ENCODE results near the gene PGGT1B.

Gene PGGT1B

DNA sequence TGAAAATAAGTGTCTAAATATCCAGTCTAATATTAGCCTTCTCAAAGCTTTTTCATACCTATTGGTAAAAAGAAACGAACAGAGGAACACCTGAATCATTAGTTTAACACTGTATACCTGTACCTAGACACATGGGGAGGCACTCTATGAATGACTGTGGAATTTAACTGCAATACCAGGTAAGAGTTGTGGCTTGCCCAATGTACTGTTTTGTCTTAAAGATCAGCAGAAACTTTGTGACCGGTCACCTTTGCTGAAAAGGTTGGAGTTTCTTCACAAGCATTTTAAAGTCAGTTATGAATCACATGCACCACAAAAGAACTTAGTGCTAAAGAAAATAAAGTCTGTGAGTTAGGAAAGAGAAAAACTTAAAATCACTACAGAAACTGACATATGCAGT, 2.4 kb downstream of the PGGT1B start:
- DNase-seq (ENCODE audit: low spot score): no peak

DNA sequence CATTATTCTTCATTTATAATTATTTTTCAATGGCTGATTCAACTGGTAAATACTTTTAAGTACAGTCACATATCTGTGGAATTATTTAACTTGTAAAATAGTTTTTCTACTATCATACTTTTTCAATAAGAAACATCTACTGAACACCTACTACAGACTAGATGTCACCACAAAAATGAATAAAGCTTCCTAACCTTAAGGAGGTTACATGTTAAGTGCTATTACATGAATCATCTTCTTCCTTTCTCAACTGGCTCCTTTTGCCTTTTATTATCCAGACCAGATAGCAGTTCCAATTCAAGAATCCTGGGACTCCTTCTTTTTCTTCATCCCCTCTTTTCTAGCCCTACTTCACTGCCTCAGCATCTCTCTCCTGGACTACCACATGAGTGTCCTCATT, 4.7 kb downstream of the PGGT1B start:
- DNase-seq (ENCODE audit: low spot score): no peak

DNA sequence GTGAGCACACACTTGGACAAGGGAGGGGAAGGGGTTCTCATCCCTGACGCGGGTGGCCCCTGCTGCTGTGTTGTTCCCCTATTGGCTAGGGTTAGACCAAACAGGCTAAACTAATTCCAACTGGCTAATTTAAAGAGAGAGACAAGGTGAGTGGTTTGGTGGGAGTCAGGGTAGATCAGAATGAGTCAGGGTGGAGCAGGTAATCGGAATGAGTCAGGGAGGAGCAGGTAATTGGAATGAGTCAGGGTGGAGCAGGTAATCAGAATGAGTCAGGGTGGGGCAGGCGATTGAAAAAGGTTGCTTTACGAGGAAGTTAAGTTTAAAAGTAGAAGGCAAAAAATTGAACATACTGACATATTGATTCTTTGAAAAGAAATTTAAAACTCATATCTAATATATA, 13.3 kb downstream of the PGGT1B start:
- DNase-seq (ENCODE audit: low spot score): peak; percentile 9

DNA sequence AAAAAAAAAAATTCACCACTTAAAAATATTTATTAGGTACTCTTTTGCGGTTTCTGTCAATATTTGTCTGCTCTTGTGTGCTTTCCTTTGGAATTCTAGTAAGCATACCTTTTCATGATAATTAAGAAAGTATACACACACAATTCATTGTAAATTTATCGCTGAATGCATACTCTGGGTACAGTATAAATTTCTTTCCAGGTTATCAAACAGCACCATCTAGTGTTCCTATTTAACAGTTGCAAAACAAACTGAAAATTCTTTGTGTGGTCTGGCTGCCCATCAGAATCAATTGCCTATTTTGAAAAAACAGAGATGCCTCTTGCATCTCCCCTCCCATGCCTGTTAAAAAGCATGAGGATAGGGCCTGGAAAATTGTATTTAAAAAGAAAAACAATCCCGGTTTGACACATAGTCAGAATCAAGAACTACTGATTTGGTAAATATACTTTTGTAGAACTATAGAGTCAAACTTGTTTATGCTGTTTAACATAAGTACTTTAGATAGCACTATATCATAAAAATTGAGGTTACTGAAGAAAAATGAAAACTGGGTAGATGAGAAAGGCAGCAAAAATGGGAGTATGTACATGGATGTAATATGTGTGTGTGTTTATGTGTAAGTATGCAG, 16.2 kb downstream of the PGGT1B start:
- peak; percentile 43 for DNase-seq (ENCODE audit: low spot score)

DNA sequence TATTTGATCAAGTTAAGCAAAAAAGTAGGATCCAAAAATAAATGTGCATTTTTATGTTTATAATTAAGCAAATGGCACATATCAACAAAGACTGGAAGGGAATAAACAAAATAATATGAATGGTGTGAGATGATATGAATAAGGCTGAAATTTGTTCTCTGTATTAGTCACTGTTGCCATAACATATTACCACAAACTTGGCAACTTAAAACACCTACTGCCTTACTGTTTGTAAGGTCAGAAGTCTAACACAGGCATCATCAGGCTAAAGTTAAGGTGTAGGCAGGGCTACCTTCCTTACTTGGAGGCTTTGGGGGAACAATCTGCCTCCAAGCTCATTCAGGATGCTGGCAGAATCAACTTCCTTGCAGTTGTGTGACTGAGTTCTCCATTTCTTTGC, 19.3 kb downstream of the PGGT1B start:
- DNase-seq (ENCODE audit: low spot score): peak; percentile 33

DNA sequence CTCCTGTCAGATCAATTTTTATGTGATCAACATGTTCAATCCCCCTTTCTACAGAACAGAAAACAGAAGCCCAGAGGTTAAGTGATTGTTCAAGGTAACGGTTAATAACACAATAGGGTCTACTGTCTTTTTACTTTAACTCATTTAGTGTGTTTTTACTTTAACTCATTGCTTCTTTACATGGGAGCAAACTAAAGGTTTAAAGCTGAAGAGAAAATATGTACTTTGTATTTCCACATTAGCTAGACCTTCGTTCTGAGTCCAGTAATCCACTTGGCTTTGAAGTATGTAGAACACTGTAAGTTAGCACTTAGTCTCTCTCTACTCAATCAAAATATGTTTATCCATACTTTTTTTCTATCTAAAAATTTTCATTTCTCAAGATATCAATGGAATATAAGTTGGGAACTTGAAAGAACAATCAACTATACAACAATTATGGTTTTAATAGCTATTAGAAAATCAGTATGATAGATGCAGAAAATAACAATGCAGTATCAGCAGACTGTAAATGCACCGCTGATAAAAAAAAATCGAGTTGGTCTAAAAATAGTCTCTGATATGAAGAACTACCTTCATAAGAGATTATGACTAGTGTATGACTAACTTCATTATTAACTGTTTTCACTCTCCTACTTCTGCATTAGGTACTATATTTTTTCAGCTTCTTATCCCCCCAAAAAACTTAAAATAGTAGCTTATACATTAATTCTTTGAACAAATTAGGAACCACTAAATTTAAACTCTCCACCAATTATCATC, 20.6 kb downstream of the PGGT1B start:
- DNase-seq (ENCODE audit: low spot score): no peak

DNA sequence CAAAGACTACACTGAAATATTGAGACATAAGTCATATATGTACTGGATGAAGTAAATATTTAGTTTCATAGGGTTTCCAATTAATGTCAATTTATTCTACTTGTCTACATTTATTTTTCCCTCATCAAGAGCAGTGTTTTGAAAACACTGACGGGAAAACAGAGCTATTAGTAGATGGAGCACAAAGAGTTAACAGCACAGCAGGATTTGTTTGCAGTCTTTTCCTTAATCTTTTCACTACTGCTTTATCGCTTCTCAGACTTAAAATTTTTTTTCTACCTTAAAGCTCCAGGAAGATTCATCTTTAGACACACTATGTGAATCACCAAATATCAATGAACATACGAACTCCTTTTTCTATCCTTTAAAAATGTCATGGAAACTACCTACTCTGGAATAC, 25.6 kb downstream of the PGGT1B start:
- no peak for DNase-seq (ENCODE audit: low spot score)

DNA sequence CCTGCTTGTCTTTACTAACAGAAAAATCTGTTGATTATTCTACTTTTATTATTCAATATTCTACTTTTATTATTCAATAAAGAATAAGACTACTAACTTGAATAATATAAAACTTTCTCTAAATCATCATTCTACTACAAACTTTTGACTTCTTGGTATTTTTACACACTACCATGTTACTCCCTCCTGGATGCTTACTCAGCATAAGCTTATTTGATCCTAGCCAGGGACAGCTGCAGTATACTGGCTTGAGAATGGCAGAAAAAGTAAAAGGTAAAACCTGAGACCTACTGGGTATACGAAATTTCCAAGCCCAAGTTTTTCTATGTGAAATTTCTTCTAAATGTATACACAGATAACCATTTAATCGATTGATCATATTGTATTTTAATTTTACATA, 26.1 kb downstream of the PGGT1B start:
- no peak for DNase-seq (ENCODE audit: low spot score)

DNA sequence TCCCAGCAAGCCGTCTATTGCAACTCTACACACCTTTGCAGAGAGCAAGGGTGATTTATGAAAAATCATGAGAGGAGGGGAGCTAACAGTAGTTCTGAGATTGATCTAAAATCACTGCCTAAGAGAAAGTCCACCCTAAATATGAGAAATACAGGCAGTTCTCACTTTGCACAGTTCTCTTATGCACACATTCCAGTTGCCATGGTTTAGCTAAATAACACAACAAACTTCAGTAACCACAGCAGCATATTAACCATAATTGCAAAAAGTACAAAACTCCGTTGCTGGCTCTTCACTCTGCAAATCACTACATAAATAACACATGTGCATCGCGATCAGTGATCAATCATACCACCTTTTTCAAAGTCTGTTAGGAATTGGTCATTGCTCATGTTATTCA, 31.1 kb downstream of the PGGT1B start:
- no peak for DNase-seq (ENCODE audit: low spot score)

DNA sequence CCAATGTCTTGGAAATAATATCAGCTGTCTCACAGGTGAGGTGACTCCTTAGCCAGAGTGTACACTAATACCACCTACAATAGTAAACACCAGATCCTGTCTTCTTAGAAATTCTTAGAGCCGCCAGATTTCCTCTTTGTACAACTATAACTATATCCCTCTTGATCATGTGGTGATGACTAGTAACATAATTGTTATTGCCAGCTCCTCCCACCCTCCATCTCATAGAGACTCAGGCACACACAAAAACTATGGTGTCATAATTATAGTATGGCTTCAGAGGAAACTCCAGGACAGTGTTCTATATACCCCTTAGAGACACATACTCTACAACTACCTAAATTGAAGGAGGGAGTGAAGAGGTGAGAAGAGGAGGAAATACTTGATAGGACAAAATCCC, 33.1 kb downstream of the PGGT1B start:
- no peak for DNase-seq (ENCODE audit: low spot score)

DNA sequence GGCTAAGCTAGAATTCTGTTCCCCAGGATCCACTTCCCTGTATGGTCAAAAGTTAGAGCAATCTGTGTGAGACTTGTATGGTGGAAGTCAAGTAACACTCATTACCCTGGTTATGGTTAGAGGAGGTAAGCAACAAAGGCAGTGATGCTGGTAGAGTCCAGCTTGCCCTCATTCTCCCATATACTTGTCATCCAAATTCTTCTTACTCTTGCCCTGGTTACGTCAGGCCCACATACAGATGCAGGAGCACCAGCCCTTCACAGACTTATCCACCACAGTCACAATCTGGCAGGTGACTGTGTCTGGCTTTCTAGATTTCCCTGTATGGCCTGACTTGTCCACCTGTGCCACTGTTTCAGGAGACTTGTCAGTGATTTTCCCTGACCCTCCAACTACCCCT, 35.4 kb downstream of the PGGT1B start:
- DNase-seq (ENCODE audit: low spot score): no peak

DNA sequence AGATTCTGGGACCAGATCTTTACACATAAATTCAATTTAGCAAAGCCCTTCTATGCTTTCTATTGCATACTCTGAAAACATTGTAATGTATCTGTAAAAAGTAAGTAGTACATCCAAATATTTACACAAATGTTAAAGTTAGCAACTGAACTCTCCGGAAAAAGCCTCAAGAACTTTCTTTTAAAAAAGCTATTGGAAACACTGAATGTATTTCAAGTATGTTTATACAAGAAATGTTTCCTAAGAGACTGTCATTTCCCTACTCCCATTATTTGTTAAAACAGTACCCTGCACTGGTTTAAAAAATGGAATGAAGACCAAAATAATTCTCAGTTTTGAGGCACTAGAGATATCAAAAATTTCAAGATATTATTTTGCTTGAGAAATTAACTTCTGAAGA, 48.1 kb downstream of the PGGT1B start:
- DNase-seq (ENCODE audit: low spot score): no peak

DNA sequence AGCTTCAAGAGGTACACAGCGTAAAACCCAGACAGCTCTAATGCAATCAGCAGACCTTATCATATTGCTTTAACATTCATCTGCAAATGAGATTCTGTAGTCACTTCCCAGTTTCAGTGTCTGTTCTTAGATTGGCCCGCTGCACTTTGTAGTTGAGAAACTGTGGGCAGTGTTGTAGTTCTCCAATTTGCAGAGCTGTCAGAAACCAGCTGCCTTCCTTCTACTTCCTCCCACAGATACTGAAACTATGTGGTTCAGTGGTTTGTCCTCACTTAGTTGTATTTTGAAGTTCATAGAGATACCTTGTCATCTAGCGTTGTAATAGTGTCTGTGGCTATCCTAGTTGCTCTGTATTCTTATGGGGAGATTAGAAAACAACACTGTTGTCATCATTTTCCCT, 53.4 kb downstream of the PGGT1B start:
- DNase-seq (ENCODE audit: low spot score): peak; percentile 90

DNA sequence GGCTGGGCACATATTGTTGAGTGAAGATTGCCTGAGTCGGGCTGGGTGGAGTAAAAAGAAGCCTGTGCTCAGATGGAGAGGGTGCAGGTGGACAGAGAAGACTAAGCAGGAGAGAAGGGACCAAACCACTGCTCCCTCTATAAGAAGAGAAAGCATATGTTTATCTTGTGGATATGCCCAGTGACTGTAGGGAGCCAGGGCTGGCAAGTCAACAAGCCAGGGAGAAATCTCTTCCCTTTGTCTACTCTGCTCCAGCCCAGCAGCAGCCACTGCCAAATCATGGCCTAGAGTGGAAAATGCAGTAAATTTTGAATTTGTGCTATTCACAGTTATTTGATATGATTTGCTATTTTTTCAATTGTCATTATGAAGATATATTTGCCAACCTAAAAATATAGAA, 59.7 kb downstream of the PGGT1B start:
- DNase-seq (ENCODE audit: low spot score): no peak

DNA sequence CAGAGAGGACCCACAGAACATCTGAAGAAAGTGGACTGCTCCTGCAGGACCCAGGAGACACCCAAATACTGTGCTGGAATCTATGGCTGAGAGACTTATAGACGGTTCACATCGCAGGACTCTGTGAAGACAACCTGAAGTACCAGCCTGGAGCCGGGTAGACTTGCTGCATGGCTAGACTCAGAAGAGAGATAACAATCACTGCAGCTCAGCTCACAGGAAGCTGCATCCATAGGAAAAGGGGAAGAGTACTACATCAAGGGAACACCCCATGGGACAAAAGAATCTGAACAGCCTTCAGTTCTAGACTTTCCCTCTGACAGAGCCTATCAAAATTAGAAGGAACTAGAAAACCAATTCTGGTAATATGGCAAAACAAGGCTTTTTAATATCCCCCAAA, 66.5 kb downstream of the PGGT1B start:
- DNase-seq (ENCODE audit: low spot score): no peak

DNA sequence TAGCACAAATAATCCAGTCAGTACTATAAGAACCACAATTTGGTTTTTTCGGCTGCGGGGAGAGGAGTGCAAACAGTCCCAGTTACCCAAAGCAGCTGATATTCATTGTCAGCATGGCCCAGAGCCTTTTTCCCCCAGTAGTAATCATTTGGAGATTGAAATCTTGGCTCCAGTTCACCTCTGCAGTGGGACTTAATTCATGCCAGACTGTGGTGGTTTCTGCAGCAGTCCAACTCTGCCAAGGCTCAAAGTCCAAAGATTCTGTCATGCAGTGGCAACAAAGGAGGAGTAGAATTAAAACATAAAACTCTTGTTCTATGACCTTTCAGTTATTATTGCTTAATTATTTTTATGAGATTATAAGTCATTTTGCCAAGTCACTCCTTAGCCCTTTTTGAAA, 68.0 kb downstream of the PGGT1B start:
- DNase-seq (ENCODE audit: low spot score): no peak

DNA sequence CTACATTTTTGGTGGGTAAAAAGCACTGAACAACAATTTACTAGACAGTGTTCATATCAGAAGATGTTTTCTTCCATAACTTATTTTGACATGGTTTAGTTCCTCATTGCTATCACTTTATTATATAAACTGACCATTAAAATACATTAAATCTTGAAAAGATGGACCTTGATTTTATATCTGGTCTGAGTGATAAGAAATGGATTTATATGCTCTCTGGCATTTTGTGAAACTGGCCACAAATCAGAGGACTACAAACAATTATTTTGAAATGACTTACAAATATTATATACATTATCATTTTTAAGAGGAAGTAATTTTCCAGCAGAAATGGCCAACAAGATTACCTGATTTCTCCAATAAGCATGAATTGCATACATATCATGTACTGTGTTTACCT, 69.4 kb downstream of the PGGT1B start:
- no peak for DNase-seq (ENCODE audit: low spot score)

DNA sequence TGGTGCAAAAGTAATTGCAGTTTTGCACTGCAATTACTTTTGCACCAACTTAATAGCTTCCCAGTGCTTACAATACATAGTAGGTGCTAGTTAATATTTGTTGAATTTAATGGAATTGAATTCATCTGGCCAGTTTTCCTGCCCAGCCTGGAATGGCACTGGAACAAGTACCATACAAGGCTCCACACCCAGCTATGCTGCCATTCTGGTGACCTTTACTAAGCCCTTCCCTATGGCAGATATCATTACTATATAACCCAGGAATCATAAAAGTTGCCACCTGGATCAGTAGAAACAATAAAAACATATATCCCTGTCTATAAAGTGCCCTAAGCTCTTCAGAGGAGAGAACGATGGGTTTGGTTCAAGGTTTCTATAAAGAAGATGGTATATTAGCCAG, 70.6 kb downstream of the PGGT1B start:
- DNase-seq (ENCODE audit: low spot score): no peak

DNA sequence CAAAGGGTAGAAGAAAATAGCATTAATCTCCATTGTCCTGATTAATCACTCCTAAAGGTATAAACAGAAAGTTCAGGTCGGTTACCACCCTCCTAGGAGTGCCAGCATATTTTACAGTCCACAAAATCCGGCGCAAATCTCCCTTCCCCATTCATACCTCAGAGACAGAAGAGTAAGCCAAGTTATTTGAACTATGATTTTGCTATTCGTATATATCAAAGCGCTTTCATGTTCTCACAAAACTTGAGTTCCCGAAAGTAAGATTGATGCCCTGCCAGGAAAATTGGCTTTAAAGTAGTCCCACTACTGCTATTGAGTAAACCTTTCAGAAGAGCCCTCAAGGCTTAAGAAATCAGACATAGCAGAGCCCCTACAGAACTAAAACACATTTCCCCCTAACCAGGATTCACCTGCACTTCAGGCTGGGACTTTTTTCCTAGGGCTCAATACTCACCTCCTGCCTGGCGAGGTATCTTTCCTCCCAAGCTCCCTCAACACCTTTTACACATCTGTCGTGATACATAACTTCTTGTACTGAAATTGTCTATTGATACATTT, 71.1 kb downstream of the PGGT1B start:
- no peak for DNase-seq (ENCODE audit: low spot score)

DNA sequence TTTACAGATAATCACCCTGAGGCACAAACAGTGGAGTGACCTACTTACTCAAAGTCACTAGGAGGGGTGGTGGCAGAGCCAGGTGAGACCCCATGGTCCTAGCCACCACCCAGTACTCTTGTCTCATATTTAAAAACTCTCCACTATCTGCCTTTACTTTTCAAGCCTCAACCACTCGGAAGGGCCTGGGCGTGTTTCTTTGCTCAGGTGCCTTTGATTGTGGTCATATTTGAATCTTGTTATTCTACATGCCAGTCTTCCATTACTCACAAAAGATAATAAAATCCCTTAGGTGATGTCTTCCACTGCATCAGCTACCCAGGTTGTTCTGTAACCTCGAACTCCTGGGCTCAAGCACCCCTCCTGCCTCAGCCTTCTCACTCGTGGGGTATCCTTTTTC, 72.3 kb downstream of the PGGT1B start:
- no peak for DNase-seq (ENCODE audit: low spot score)

DNA sequence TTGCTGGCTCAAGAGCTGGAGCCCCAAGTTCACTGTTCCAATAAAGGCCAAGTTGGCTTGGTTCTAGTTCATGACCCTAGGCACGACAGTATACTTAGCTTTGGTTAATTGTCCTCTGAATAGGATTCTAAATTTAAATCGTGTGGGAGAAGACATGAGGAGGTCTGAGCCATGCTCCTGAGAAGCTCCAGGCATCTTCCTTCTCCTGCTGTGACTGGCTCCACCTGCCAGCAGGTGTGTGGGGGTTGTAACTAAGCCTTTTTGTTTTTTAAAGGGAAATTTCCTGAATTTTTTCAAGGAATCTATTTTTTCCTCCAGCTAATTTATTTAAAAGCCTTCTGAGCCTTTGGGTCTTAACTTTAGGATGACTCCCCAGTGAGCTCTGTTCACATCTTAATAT, 72.8 kb downstream of the PGGT1B start:
- no peak for DNase-seq (ENCODE audit: low spot score)

DNA sequence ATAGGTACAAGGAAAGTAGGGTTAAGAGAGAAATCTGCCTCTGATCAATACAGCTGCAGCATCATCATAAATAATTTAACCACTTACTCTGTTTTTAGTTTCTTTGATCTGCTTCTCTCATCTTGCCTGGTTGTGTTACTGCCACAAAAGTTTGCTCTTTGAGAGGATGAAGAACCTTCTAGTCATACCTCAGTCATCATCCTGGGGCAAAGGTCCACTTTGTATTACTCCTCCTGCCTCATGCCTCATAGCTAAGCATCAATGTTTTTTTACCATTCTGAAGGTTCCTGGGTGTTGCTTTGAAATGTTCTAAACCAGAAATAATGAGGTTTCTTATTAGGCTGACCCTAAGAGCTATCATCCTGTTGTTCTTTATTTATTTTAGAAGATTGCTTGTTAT, 75.9 kb downstream of the PGGT1B start:
- DNase-seq (ENCODE audit: low spot score): no peak

DNA sequence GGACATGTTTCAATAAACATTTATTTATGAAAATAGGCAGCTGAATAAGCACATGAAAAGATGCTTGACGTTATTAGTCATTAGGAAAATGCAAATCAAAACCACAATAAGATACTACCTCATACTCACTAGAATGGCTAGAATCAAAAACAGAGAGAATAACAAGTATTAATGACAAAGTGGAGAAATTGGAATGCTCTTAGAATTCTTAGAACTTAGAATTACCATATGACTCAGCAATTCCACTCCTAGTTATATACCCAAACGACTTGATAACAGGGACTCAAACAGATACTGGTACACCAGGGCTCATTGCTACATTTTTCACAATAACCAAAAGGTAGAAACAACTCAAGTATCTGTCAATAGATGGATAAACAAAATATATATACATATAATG, 77.9 kb downstream of the PGGT1B start:
- DNase-seq (ENCODE audit: low spot score): no peak

DNA sequence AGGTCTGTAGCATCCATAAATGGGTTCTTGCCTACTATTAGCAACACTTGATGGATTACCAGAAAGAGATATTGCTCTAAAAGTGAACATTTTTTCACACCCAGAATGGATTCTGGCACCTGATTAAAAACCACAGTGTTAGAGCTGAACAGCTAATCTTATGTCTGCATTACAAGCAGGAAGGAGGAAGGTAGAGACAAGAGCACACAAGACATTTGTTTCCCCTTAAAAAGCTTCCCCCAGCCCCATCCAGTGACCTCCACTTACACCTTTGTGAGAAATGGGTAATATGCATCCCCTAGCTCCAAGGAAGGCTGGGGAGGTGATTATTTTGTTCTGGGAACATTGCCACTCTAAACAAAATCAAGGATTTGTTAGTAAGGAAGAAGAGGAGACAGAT, 80.9 kb downstream of the PGGT1B start:
- DNase-seq (ENCODE audit: low spot score): no peak
